Endodermal cell (in vitro differentiated cells): ENCODE measurements around the gene CCL3. TPM values are rescaled to one million over a fixed set of nuclear protein-coding genes. Genes with fewer than 3 reads are reported as not detected.

Experiments
- DNase-seq: peaks from one replicate; pipeline ENCODE4 v3.0.0-alpha.2; 2017
- H3K27ac ChIP-seq: 2 replicates; pipeline ENCODE4 v1.5.1; 2013; ENCODE audit warnings: mild to moderate bottlenecking, low read depth, low read length, moderate library complexity
- H3K27me3 ChIP-seq: 2 replicates; pipeline ENCODE4 v1.6.1; 2013; ENCODE audit warnings: mild to moderate bottlenecking, low read length, moderate library complexity; ENCODE audit not compliant: insufficient read depth, control insufficient read depth, poor library complexity, severe bottlenecking
- H3K36me3 ChIP-seq: 2 replicates; pipeline ENCODE4 v1.7.0; 2013; ENCODE audit warnings: mild to moderate bottlenecking, low read length, moderate library complexity; ENCODE audit not compliant: control insufficient read depth, insufficient read depth
- H3K4me1 ChIP-seq: one replicate; pipeline ENCODE4 v1.7.0; 2013; ENCODE audit warnings: low read length; ENCODE audit not compliant: control insufficient read depth, insufficient read depth
- H3K4me3 ChIP-seq: 2 replicates; pipeline ENCODE4 v1.5.1; 2013; ENCODE audit warnings: mild to moderate bottlenecking, low read length, moderate library complexity
- H3K9ac ChIP-seq: 2 replicates; pipeline ENCODE4 v1.6.1; 2013; ENCODE audit warnings: mild to moderate bottlenecking, low read length, moderate library complexity; ENCODE audit not compliant: poor library complexity, severe bottlenecking; ENCODE audit errors: extremely low read depth
- H3K9me3 ChIP-seq: 2 replicates; pipeline ENCODE4 v1.6.1; 2013; ENCODE audit warnings: mild to moderate bottlenecking, low read length, moderate library complexity; ENCODE audit not compliant: control insufficient read depth
- H3K27ac Mint-ChIP-seq: 2 replicates; pipeline ENCODE4 v1.8.0; 2020; ENCODE audit warnings: mixed read lengths
- H3K27me3 Mint-ChIP-seq: 2 replicates; pipeline ENCODE4 v1.8.0; 2021; ENCODE audit warnings: mild to moderate bottlenecking, mixed read lengths; ENCODE audit not compliant: insufficient read depth
- H3K36me3 Mint-ChIP-seq: 2 replicates; pipeline ENCODE4 v1.8.0; 2020; ENCODE audit warnings: low read depth, mixed read lengths
- H3K4me1 Mint-ChIP-seq: 2 replicates; pipeline ENCODE4 v1.8.0; 2020; ENCODE audit warnings: mixed read lengths
- H3K4me3 Mint-ChIP-seq: 2 replicates; pipeline ENCODE4 v1.8.0; 2020; ENCODE audit warnings: mild to moderate bottlenecking, moderate library complexity, mixed read lengths
- H3K9me3 Mint-ChIP-seq: 2 replicates; pipeline ENCODE4 v1.8.0; 2020; ENCODE audit warnings: mild to moderate bottlenecking, mixed read lengths
- CTCF ChIP-seq: fragments of 200-600 bp; sonication (generic); conservative IDR thresholded peaks from 2 replicates; pipeline ENCODE4 v1.5.0; 2021; ENCODE audit warnings: antibody characterized with exemption, mild to moderate bottlenecking
- WGBS, 2 experiments: methylation state at CpG; one replicate each; pipeline versions ENCODE4 v1.1.5 to v1.1.7; 2013; ENCODE audit warnings: missing lambda C conversion rate in 2 of 2, mixed read lengths in 1 of 2; ENCODE audit not compliant: insufficient coverage in 1 of 2, insufficient read length in 1 of 2; 5-methylcytosine and 5-hydroxymethylcytosine counted together
- long read RNA-seq, 4 experiments: library from polyadenylated mRNA in 2 of 4; library from RNA in 1 of 4; library from capped mRNA in 1 of 4; stranded (forward) in 3 of 4; unstranded in 1 of 4; transcript quantifications; one replicate each; pipeline ENCODE4 v2.0.0, GENCODE V29; 2020 to 2021; ENCODE audit warnings: inconsistent platforms in 1 of 4
- polyA plus RNA-seq, 2 experiments: library from polyadenylated mRNA; stranded (reverse); fragments of 50-300 nt; gene quantifications; one replicate each; pipeline ENCODE4 v1.2.3, GENCODE V29; 2013
- total RNA-seq, 2 donors: library from RNA; stranded (reverse); fragmentation: NEBNext Ultra II Directional in 1 of 2; extraction: Animal tissue kit (Norgen Biotek cat#: 25700) in 1 of 2; gene quantifications; 2 replicates in 1 of 2; 3 replicates in 1 of 2; pipeline ENCODE4 v1.2.1, GENCODE V29; 2021

CCL3 gene
- not detected for total RNA-seq
- not detected for polyA plus RNA-seq (2013, experiment 1 of 2)
- not detected for polyA plus RNA-seq (2013, experiment 2 of 2)
- long read RNA-seq, experiment 1, partial matches to known transcripts, result 0 of 1 reads
- long read RNA-seq, experiment 1, other reads (novel, unspliced or antisense), result 1 of 1 reads
- long read RNA-seq, experiment 2, partial matches to known transcripts, result 3 of 5 reads
- long read RNA-seq, experiment 2, other reads (novel, unspliced or antisense), result 2 of 5 reads
- long read RNA-seq, experiment 3, result 0 reads
- long read RNA-seq, experiment 4, result 0 reads

- Mint-ChIP-seq H3K27me3 (peaks cover 9% of the 10 kb centered on the region), H3K27ac (no peak within 1 kb of the TSS), H3K9me3 (no peaks in the 10 kb centered on the region), H3K4me3 (no peak within 1 kb of the TSS), H3K36me3 (no peaks in the 10 kb centered on the region), H3K4me1 (no peaks in the 10 kb centered on the region)
- TF ChIP-seq CTCF, result no peak
- H3K9me3 ChIP-seq, result no peaks in the 10 kb centered on the region
- no peaks in the 10 kb centered on the region for H3K36me3 ChIP-seq
- H3K9ac ChIP-seq, result no peak within 1 kb of the TSS
- H3K27ac ChIP-seq, result no peak within 1 kb of the TSS
- H3K4me3 ChIP-seq, result no peak within 1 kb of the TSS
- no peaks in the 10 kb centered on the region for H3K4me1 ChIP-seq
- no peaks in the 10 kb centered on the region for H3K27me3 ChIP-seq
- no peak for DNase-seq
- WGBS, 2 experiments, result 92 to 96% methylated on average over 7 to 9 of the region's 9 CpGs
These were observed at the start of gene CCL3 for GRCh38 chr17:36089888-36090836. TSS of gene CCL3 (minus strand) at chr17:36090143. CDS start at chr17:36090058, 85 bp downstream.

DNA sequence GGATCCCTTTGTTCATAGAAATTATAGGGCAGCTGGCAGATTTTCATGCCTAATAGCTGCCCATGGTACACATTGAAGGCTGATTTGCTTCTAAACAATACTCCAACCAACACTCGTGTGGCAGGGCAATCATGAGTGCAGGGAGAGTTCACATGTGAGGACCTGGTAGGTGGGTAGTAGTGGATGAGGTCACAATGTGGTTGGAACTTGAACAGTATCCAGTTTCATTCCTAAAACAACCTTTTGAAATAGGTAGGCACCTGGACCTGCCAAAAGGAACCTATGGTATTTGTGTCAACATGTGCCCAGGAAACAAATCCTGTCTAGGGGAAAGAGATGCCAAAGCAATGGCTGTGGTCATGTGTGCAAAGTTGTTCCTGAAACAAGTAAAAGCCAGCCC, 46.5 kb upstream of the CCL3 start:
- no peak overlapping the region for H3K27ac Mint-ChIP-seq
- H3K4me1 ChIP-seq, result no peaks in the 10 kb centered on the region
- WGBS, 2 experiments, result 100% methylated on average over 1 of the region's 1 CpG; no CpG with 5 or more reads in 1 of the 2 experiments

More for the DNA sequence above, 46.5 kb upstream of the CCL3 start:
- DNase-seq, result no peak
- no peaks in the 10 kb centered on the region for H3K9me3 ChIP-seq
- H3K27me3 ChIP-seq, result no peaks in the 10 kb centered on the region
- Mint-ChIP-seq H3K4me1 (peaks cover 17% of the 10 kb centered on the region), H3K36me3 (no peaks in the 10 kb centered on the region), H3K9me3 (no peaks in the 10 kb centered on the region), H3K4me3 (no peak overlapping the region), H3K27me3 (peaks cover 1% of the 10 kb centered on the region)
- no peak overlapping the region for H3K27ac ChIP-seq
- no peak overlapping the region for H3K9ac ChIP-seq
- H3K4me3 ChIP-seq, result no peak overlapping the region
- TF ChIP-seq CTCF, result no peak
- H3K36me3 ChIP-seq, result no peaks in the 10 kb centered on the region
